ENCODE measurements around the gene CABLES1. TPM values are rescaled to one million over a fixed set of nuclear protein-coding genes. Genes with fewer than 3 reads are reported as not detected.
"Not testable (repeated sequence)": the region's sequence is repeated elsewhere in the genome, so short reads cannot be mapped to it uniquely, and the experiment has no call there.

Gene CABLES1
- total RNA-seq, 2 experiments from 2014 or later: 1.2 to 1.4 TPM

- POLR2A ChIA-PET: no interaction called here
- Mint-ChIP-seq H3K4me3 (no peak overlapping the region), H3K4me1 (no peaks in the 10 kb centered on the region), H3K27me3 (peaks cover 5% of the 10 kb centered on the region), H3K9me3 (no peaks in the 10 kb centered on the region), H3K27ac (no peak overlapping the region), H3K36me3 (no peaks in the 10 kb centered on the region)
- no peak for DNase-seq
- no peak for ATAC-seq (ENCODE audit: low read depth)
Observed at GRCh38 chr18:23102493-23103261, 32.6 kb upstream of the CABLES1 start.

- H3K4me3 Mint-ChIP-seq: no peak overlapping the region
- H3K27me3 Mint-ChIP-seq: peaks cover 5% of the 10 kb centered on the region
- POLR2A ChIA-PET: no interaction called here
- no peaks in the 10 kb centered on the region for H3K9me3 Mint-ChIP-seq
- DNase-seq (no peak), ATAC-seq (ENCODE audit: low read depth) (no peak)
- no peaks in the 10 kb centered on the region for H3K36me3 Mint-ChIP-seq
- H3K27ac Mint-ChIP-seq: no peak overlapping the region
- H3K4me1 Mint-ChIP-seq: no peaks in the 10 kb centered on the region
Observed at GRCh38 chr18:23103449-23103848, 31.8 kb upstream of the CABLES1 start.

GRCh38 chr18:23105030-23105429, 30.3 kb upstream of the CABLES1 start:
- Mint-ChIP-seq H3K4me3 (no peak overlapping the region), H3K4me1 (no peaks in the 10 kb centered on the region), H3K27me3 (peaks cover 5% of the 10 kb centered on the region), H3K9me3 (no peaks in the 10 kb centered on the region), H3K27ac (no peak overlapping the region), H3K36me3 (no peaks in the 10 kb centered on the region)
- ATAC-seq (ENCODE audit: low read depth): no peak
- POLR2A ChIA-PET: no interaction called here
- DNase-seq: no peak

DNA sequence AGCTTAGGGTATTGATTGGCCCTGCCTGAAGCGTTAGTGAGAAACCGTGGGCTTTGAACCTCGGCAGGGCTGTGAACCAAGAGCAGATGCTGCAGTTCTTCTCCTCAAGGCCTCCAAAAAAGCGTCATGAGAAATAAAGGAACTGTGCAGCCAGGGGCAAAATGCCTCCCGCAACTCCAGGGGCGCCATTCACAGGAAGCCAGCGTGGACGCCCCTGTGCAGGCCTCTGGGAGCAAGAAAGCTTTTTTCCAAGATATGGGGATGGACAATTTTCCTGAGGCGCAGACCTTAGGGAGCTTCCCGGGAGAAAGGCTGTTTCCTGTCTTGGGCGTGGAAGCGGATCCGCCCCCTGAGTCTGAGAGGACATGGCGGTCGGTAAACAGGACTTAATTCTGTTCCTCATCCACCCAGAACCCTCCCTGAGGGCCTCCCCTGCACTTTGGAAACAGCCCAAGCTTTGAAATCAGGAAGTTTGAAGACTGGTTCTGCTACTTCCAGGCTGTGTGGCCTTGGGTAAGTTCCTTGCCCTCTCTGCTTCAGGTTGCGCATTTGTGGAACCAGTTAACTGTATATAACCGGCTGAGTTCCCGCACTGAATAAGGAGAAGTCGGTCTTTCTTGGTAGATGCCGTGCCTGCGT, 29.6 kb upstream of the CABLES1 start:
- no peak overlapping the region for H3K27ac Mint-ChIP-seq
- POLR2A ChIA-PET: no interaction called here
- ATAC-seq (ENCODE audit: low read depth): no peak

GRCh38 chr18:23106575-23106974, 28.7 kb upstream of the CABLES1 start:
- H3K27me3 Mint-ChIP-seq: peaks cover 5% of the 10 kb centered on the region
- no peaks in the 10 kb centered on the region for H3K36me3 Mint-ChIP-seq
- POLR2A ChIA-PET: no interaction called here
- no peak overlapping the region for H3K4me3 Mint-ChIP-seq
- DNase-seq: no peak
- no peaks in the 10 kb centered on the region for H3K9me3 Mint-ChIP-seq
- ATAC-seq (ENCODE audit: low read depth): no peak
- H3K27ac Mint-ChIP-seq: no peak overlapping the region
- H3K4me1 Mint-ChIP-seq: no peaks in the 10 kb centered on the region

More for the DNA sequence above, 29.6 kb upstream of the CABLES1 start:
- Mint-ChIP-seq H3K4me1 (no peaks in the 10 kb centered on the region), H3K36me3 (no peaks in the 10 kb centered on the region), H3K27me3 (peaks cover 5% of the 10 kb centered on the region), H3K9me3 (no peaks in the 10 kb centered on the region), H3K4me3 (no peak overlapping the region)
- DNase-seq: no peak

- Mint-ChIP-seq H3K4me3 (no peak overlapping the region), H3K9me3 (no peaks in the 10 kb centered on the region), H3K27ac (no peak overlapping the region), H3K27me3 (peaks cover 5% of the 10 kb centered on the region), H3K36me3 (no peaks in the 10 kb centered on the region), H3K4me1 (no peaks in the 10 kb centered on the region)
- POLR2A ChIA-PET: interaction anchor here (0.6 kb wide), 1 partner anchor 95 kb away, joined by 7 read pairs; no protein-coding TSS in a partner anchor
- DNase-seq (no peak), ATAC-seq (ENCODE audit: low read depth) (no peak)
Observed at GRCh38 chr18:23107718-23108117, 27.6 kb upstream of the CABLES1 start.

- Mint-ChIP-seq H3K9me3 (no peaks in the 10 kb centered on the region), H3K4me3 (no peak overlapping the region), H3K27me3 (peaks cover 5% of the 10 kb centered on the region), H3K27ac (no peak overlapping the region), H3K36me3 (no peaks in the 10 kb centered on the region), H3K4me1 (no peaks in the 10 kb centered on the region)
- POLR2A ChIA-PET: no interaction called here
- ATAC-seq (ENCODE audit: low read depth) (no peak), DNase-seq (no peak)
Observed at GRCh38 chr18:23108496-23108895, 26.8 kb upstream of the CABLES1 start.

GRCh38 chr18:23109163-23109562, 26.1 kb upstream of the CABLES1 start:
- H3K36me3 Mint-ChIP-seq; H3K9me3 Mint-ChIP-seq; H3K27ac Mint-ChIP-seq; H3K4me3 Mint-ChIP-seq; H3K27me3 Mint-ChIP-seq; DNase-seq; H3K4me1 Mint-ChIP-seq; POLR2A ChIA-PET; ATAC-seq (ENCODE audit: low read depth): not testable (repeated sequence)

DNA sequence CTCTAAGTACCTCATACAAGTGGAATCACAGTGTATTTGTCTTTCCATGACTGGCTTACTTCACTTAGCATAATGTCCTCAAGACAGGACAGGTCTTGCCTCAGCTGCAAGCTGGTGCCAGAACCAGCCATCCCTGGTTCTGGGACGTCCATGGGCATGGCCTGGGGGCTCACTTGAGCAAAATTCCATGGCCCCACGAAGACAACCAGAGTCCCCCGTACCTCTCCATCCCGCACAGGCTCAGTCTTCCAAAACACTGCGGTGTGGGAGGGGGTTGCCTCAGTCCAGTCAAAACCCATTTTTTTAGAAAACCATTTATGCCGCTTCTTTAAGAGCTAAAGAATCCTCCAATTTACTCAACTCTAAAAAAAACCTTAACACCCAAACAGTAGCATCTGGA, 21.7 kb upstream of the CABLES1 start:
- DNase-seq: no peak
- no peaks in the 10 kb centered on the region for H3K9me3 Mint-ChIP-seq
- H3K27me3 Mint-ChIP-seq: peaks cover 9% of the 10 kb centered on the region
- no peak for ATAC-seq (ENCODE audit: low read depth)
- H3K4me3 Mint-ChIP-seq: no peak overlapping the region
- H3K4me1 Mint-ChIP-seq: peaks cover 7% of the 10 kb centered on the region
- no peak overlapping the region for H3K27ac Mint-ChIP-seq
- POLR2A ChIA-PET: no interaction called here
- no peaks in the 10 kb centered on the region for H3K36me3 Mint-ChIP-seq

- peaks cover 7% of the 10 kb centered on the region for H3K4me1 Mint-ChIP-seq
- POLR2A ChIA-PET: no interaction called here
- H3K27me3 Mint-ChIP-seq: peaks cover 9% of the 10 kb centered on the region
- no peak overlapping the region for H3K27ac Mint-ChIP-seq
- no peak overlapping the region for H3K4me3 Mint-ChIP-seq
- no peaks in the 10 kb centered on the region for H3K36me3 Mint-ChIP-seq
- ATAC-seq (ENCODE audit: low read depth): no peak
- DNase-seq: no peak
- no peaks in the 10 kb centered on the region for H3K9me3 Mint-ChIP-seq
Observed at GRCh38 chr18:23114171-23114881, 21.0 kb upstream of the CABLES1 start.

DNA sequence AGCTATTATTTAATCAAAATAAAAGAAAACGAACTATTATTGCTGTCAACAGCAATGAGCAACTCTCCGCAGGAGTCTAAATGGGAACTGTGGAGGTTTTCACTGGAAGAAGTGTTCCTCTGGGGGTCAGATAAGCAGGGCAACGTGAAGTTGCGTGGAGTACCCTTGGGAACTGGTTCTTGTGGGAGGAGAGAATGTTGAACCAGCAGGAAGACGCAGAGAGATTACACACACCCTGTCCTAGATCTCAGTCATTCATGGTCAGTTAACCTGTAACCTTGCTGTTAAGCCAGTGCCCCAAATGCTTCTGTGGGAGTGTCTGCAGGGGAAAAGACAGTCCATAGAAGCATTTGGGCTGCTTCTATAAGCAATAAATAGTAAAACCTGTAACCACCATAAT, 20.4 kb upstream of the CABLES1 start:
- Mint-ChIP-seq H3K4me3 (no peak overlapping the region), H3K4me1 (peaks cover 7% of the 10 kb centered on the region), H3K36me3 (no peaks in the 10 kb centered on the region), H3K27me3 (peaks cover 9% of the 10 kb centered on the region), H3K9me3 (no peaks in the 10 kb centered on the region), H3K27ac (no peak overlapping the region)
- POLR2A ChIA-PET: no interaction called here
- ATAC-seq (ENCODE audit: low read depth) (no peak), DNase-seq (no peak)

DNA sequence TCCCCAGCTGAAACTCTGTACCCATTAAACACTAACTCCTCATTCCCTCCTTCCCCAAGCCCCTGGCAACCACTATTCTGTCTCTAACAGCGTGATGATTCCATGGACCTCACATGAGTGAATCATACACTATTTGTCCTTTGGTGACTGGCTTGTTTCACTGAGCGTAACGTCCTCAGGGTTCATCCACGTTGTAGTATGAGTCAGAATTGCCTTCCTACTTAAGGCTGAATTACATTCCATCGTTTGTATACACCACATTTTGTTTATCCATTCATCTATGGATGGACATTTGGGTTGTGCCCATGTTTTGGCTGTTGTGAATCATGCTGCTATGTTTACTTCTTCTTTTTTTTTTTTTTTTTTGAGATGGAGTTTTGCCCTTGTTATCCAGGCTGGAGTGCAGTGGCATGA, 19.6 kb upstream of the CABLES1 start:
- Mint-ChIP-seq H3K4me1 (peaks cover 7% of the 10 kb centered on the region), H3K27me3 (peaks cover 9% of the 10 kb centered on the region), H3K9me3 (no peaks in the 10 kb centered on the region), H3K4me3 (no peak overlapping the region), H3K27ac (no peak overlapping the region), H3K36me3 (no peaks in the 10 kb centered on the region)
- ATAC-seq (ENCODE audit: low read depth): no peak
- POLR2A ChIA-PET: no interaction called here
- no peak for DNase-seq

DNA sequence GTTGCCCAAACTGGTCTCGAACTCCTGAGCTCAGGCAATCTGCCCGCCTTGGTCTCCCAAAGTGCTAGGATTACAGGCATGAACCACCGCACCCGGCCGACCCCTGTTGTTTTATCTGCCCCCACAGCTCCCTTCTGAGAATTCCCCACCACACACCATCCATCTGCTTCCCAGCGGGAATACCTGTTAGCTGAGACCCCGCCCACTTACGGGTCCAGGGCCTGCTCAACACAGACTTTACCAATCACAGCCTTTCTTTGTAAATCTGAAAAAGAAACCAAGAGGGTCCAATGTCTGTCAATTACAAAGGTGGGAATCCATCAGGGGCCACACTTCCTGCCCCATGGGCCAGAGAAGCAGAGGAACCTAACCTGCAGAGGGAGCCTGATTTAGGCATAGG, 14.2 kb upstream of the CABLES1 start:
- no peaks in the 10 kb centered on the region for H3K27me3 Mint-ChIP-seq
- H3K4me3 Mint-ChIP-seq: no peak overlapping the region
- no peaks in the 10 kb centered on the region for H3K4me1 Mint-ChIP-seq
- POLR2A ChIA-PET: no interaction called here
- H3K9me3 Mint-ChIP-seq: no peaks in the 10 kb centered on the region
- no peak for DNase-seq
- H3K36me3 Mint-ChIP-seq: no peaks in the 10 kb centered on the region
- no peak for ATAC-seq (ENCODE audit: low read depth)
- H3K27ac Mint-ChIP-seq: no peak overlapping the region

All from activated naive CD8-positive, alpha-beta T cell treated with anti-CD3 and anti-CD28 coated beads, Interleukin-2, amount 10 ng/mL, durations not matched to agents 7 days and 5 days (primary cell).